HG03565 (cell line): ENCODE data around the gene CAST.
"Not testable (repeated sequence)": the region's sequence is repeated elsewhere in the genome, so short reads cannot be mapped to it uniquely, and the experiment has no call there.

Experiments
- ATAC-seq: cut with Tn5 transposase; IDR thresholded peaks from one replicate; pipeline ENCODE4 v1.9.1; 2021; ENCODE audit warnings: mild to moderate bottlenecking, moderate library complexity; ENCODE audit not compliant: unreplicated experiment

CAST gene

DNA sequence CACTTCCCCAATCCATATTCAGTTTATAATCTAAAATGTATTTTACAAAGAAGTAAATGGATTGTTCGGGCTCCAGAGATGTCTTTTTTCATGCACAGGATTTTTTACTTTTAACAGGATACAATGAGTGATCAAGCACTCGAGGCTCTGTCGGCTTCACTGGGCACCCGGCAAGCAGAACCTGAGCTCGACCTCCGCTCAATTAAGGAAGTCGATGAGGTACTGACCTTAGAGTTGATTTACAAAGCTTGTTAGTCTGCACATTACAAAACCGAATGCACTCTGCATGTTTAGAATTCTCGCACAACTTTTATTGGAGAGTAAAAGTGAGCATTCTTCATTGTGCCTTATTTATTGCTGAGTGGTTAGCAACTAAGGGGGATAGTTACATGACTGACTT is 80.4 kb downstream of the CAST start:
- no peak for ATAC-seq

GRCh38 chr5:96743065-96743768 is 81.0 kb downstream of the CAST start:
- ATAC-seq = no peak

- ATAC-seq = no peak
Measured at GRCh38 chr5:96743805-96744204, 81.6 kb downstream of the CAST start.

- not testable (repeated sequence) for ATAC-seq
Measured at GRCh38 chr5:96744218-96744617, 82.0 kb downstream of the CAST start.

DNA sequence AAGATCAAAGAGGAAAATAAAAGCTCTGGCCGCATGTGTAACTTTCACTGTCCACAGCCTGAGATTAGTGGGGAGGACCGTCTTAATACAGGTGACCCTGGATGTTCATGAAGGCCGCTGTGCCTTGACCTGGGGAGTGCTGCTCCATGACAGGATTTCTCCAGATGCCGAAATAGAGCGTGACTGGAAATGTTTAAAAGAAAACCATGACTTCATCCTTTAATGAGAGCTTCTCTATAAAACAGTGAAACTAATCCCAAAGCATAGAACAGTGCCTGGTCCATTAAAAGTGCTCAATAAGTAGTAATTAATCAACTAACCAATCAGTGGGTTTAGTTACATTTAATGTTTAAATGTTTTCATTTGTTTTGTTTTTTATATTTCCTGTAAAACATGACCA is 82.8 kb downstream of the CAST start:
- no peak for ATAC-seq

GRCh38 chr5:96745844-96746531 is 83.8 kb downstream of the CAST start:
- ATAC-seq = no peak

GRCh38 chr5:96747720-96748119 is 85.5 kb downstream of the CAST start:
- ATAC-seq = no peak

- no peak for ATAC-seq
Measured at GRCh38 chr5:96750110-96750822, 88.1 kb downstream of the CAST start.

- no peak for ATAC-seq
Measured at GRCh38 chr5:96751203-96752169, 89.3 kb downstream of the CAST start.

GRCh38 chr5:96752341-96753016 is 90.3 kb downstream of the CAST start:
- no peak for ATAC-seq

DNA sequence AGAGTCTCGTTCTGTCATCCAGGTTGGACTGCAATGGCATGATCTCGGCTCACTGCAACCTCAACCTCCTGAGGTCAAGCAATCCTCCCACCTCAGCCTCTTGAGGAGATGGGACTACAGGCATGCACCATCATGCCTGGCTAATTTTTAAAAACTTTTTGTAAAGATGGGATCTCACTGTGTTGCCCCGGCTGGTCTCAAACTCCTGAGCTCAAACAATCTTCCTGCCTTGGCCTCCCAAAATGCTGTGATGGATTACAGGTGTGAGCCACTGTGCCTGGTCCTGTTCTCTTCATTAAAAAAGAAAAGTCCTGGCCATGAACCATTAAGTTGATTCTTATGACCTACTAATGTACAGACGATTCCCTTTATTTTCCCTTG is 90.8 kb downstream of the CAST start:
- no peak for ATAC-seq

- ATAC-seq = no peak
Measured at GRCh38 chr5:96753848-96754247, 91.7 kb downstream of the CAST start.

DNA sequence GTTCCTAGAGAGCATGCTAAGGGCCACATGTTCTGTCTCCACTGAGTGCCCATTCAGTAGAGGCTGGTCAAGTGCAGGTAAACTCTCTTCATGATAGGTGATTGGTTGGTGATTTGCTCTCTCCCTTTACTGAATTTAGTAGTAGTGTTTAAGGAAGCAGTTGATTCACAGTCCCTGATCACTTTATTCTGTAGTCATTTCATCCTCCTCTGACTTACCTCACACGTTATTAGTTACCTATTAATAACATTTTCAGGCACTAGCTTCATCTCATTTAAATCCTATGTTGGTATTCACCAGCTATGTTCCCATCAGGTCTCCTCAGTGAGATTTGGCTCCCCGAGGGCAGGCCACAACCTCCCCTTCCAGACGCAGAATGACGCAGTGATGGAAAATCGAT is 93.7 kb downstream of the CAST start:
- ATAC-seq = no peak

DNA sequence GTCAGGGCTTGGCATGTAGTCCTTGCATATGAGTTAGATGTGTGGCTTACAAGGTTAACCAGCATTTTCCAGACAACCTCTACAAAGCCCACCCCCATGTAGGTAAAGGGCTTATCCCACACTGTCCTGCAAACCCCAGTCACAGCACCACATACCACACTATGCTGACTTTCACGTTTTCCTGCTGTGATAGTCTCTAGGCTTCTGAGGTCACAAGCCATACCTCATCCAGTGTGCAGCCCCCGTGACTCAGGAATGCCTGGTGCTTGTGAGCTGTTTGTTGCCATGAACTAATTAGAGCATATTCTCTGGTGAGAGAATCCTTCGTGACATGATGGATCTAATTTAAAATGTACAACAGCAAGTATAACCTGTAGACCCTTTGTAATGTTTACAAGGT is 94.8 kb downstream of the CAST start:
- no peak for ATAC-seq

- ATAC-seq = no peak
Measured at GRCh38 chr5:96758621-96759020, 96.4 kb downstream of the CAST start.

DNA sequence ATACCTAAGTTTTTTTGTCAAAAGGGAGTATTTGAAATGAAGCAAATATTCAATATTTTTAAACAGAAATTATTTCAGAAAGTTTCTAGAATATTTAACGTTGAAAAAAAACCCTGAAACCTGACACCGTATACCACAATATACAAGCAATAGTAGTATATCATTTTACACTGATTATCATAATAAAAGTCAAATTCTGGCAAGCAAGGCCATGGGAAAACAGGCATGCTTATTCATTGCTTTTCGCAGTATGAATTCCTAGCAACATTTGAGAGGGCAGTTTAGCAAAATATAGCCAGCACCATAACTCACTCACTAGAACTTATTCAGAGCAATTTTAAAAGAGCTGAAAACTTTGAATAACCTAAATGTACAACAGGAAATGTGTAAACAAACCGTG is 99.4 kb downstream of the CAST start:
- ATAC-seq = no peak

DNA sequence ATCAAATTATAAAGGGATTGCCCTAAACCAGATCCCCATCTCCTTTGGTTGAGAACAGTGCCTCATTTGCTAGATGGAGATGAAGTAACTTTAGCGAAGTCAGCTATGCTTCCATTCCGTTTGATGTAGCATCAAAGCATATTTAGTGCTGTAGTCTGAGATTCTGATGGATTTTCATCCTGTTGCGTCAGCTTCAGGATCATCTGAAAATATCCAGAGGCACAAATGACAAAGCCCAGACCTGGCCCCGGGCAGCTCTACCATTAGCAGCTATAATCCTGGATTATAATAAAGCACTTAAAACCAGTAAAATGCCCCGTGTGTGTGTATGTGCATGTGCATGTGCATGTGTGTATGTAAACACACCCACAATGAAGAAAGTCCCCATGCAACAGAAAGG is 100.8 kb downstream of the CAST start:
- ATAC-seq = no peak

DNA sequence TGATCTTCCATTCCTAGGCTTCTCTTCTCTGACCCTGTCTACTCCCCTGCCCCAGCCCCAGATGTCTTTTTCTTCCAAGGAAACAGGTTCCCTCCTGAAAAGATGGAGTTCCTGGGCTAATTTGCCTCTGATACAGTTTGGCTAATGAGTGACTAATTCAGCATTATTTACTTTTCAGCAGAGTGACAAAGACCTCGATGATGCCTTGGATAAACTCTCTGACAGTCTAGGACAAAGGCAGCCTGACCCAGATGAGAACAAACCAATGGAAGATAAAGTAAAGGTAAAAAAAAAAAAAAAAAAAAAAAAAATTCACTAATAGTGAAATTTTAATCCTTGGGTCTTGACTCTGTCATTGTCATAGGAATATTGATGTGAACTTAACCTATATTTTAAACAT is 102.9 kb downstream of the CAST start:
- no peak for ATAC-seq

DNA sequence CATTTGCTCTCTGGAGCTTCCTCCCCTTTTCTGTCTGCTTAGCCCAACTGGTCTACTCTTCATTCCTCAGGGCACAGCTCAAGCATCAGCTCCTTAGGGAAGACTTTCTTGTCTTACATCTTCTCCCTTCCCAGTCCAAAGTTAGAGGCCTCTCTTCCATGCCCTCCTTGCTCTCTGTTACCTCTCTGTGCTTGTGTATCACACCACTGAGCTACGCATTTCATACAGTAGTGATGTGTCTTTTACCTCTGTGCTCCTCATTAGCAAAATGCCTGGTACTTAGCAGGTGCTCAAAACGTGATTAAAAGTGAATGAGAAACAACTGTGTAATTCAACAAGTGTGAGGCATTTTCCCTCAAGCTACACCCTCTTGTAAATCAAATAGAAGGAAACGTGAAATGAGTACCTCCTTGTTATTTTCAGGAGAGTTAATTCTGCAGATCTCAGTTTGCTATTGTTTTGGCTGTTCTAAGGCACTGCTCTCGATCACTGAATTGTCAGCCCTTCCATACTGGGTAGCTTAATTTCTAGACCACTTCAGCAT is 106.6 kb downstream of the CAST start:
- ATAC-seq = no peak

- ATAC-seq = no peak
Measured at GRCh38 chr5:96771395-96771794, 109.2 kb downstream of the CAST start.
